HepG2 (cell line): ENCODE measurements around the gene CES2. TPM values are rescaled to one million over a fixed set of nuclear protein-coding genes. Genes with fewer than 3 reads are reported as not detected.

Source experiments
- FOSL2 ChIP-seq: sonication (generic); formaldehyde crosslinking; IDR thresholded peaks from 2 replicates; pipeline ENCODE4 v1.4.0; 2020; ENCODE audit warnings: missing genetic modification reagents
- FOXK1 ChIP-seq: sonication (generic); formaldehyde crosslinking; IDR thresholded peaks from 2 replicates; pipeline ENCODE4 v1.4.0; 2020; ENCODE audit warnings: low read depth, missing genetic modification reagents, borderline replicate concordance
- HOXA5 ChIP-seq: sonication (generic); formaldehyde crosslinking; IDR thresholded peaks from 2 replicates; pipeline ENCODE4 v1.4.0; 2020; ENCODE audit warnings: missing genetic modification reagents
- IRF9 ChIP-seq: sonication (generic); formaldehyde crosslinking; IDR thresholded peaks from 2 replicates; pipeline ENCODE4 v1.8.0; 2022; ENCODE audit warnings: missing genetic modification reagents, mild to moderate bottlenecking, borderline replicate concordance
- ISX ChIP-seq: sonication (generic); formaldehyde crosslinking; conservative IDR thresholded peaks from 2 replicates; pipeline ENCODE4 v1.5.0; 2020; ENCODE audit warnings: missing genetic modification reagents
- NR2F1 ChIP-seq, 2 experiments: fragments of 450-650 bp in 1 of 2; formaldehyde crosslinking in 1 of 2; IDR thresholded peaks; 2 replicates each; pipeline versions ENCODE4 v1.5.0 to v1.6.1; 2016 to 2020; ENCODE audit warnings: mild to moderate bottlenecking in 1 of 2, missing compliant biosample characterization in 1 of 2, missing genetic modification reagents in 1 of 2, moderate library complexity in 1 of 2
- POLR2G ChIP-seq: fragments of 200-400 bp; formaldehyde crosslinking; IDR thresholded peaks from 2 replicates; pipeline ENCODE4 v1.6.1; 2018; ENCODE audit warnings: mild to moderate bottlenecking, low read depth, low read length, moderate library complexity
- SRSF9 ChIP-seq: fragments of 200-400 bp; formaldehyde crosslinking; IDR thresholded peaks from 2 replicates; pipeline ENCODE4 v1.6.1; 2018; ENCODE audit warnings: borderline replicate concordance, mild to moderate bottlenecking, low read depth, low read length; ENCODE audit not compliant: insufficient read depth, poor library complexity, severe bottlenecking
- SSRP1 ChIP-seq: IDR thresholded peaks from 2 replicates; pipeline ENCODE4 v1.6.1; 2016; ENCODE audit warnings: control low read depth
- TCF12 ChIP-seq, 2 experiments: fragments of 450-650 bp in 1 of 2; sonication (generic) in 1 of 2; formaldehyde crosslinking in 1 of 2; IDR thresholded peaks; 2 replicates each; pipeline versions ENCODE4 v1.6.1 to v1.8.0; 2017 to 2022; ENCODE audit warnings: antibody characterized with exemption in 1 of 2, mild to moderate bottlenecking in 1 of 2, missing genetic modification reagents in 1 of 2, moderate library complexity in 1 of 2
- U2AF2 ChIP-seq: fragments of 200-400 bp; formaldehyde crosslinking; IDR thresholded peaks from 2 replicates; pipeline ENCODE4 v1.6.1; 2017; ENCODE audit warnings: low read depth, mild to moderate bottlenecking, low read length
- ZNF280B ChIP-seq: sonication (generic); formaldehyde crosslinking; IDR thresholded peaks from 2 replicates; pipeline ENCODE4 v1.5.0; 2020; ENCODE audit warnings: missing genetic modification reagents, mild to moderate bottlenecking, borderline replicate concordance
- ZNF335 ChIP-seq: sonication (generic); formaldehyde crosslinking; IDR thresholded peaks from 2 replicates; pipeline ENCODE4 v1.4.0; 2020; ENCODE audit warnings: missing genetic modification reagents
- ZNF350 ChIP-seq: sonication (generic); formaldehyde crosslinking; IDR thresholded peaks from 2 replicates; pipeline ENCODE4 v1.4.0; 2020; ENCODE audit warnings: mild to moderate bottlenecking, low read depth, missing genetic modification reagents, borderline replicate concordance
- polyA plus RNA-seq, 8 experiments: library from polyadenylated mRNA; depleted of rRNA in 3 of 8; stranded (reverse) in 7 of 8; unstranded in 1 of 8; fragments of >200 nt; fragmentation: Illumina TruSeq in 4 of 8; extraction: Trizol in 4 of 8; gene quantifications; 2 replicates each; pipeline versions ENCODE4 v1.2.1 to v1.2.3, GENCODE V29; 2011 to 2016; ENCODE audit warnings: low read depth in 4 of 8, missing spikeins in 1 of 8, mixed read lengths in 1 of 8; ENCODE audit not compliant: insufficient read depth in 1 of 8
- total RNA-seq, 5 experiments: library from RNA; depleted of rRNA; stranded (reverse); fragments of >200 nt; fragmentation: Illumina TruSeq; extraction: Trizol; gene quantifications; 2 replicates each; pipeline ENCODE4 v1.2.3, GENCODE V29; 2016; ENCODE audit warnings: low read depth in 1 of 5
- TF ChIP-seq, protein P1 (sequence below): sonication (generic); formaldehyde crosslinking; IDR thresholded peaks from 2 replicates; pipeline ENCODE4 v1.4.0; 2020; ENCODE audit warnings: mild to moderate bottlenecking, missing genetic modification reagents

Gene CES2
- total and polyA plus RNA-seq, 2 of the 13 experiments (the other 11 are each of a cell fraction or from before 2014, with no cell fraction given): 50.6 to 63.8 TPM

DNA sequence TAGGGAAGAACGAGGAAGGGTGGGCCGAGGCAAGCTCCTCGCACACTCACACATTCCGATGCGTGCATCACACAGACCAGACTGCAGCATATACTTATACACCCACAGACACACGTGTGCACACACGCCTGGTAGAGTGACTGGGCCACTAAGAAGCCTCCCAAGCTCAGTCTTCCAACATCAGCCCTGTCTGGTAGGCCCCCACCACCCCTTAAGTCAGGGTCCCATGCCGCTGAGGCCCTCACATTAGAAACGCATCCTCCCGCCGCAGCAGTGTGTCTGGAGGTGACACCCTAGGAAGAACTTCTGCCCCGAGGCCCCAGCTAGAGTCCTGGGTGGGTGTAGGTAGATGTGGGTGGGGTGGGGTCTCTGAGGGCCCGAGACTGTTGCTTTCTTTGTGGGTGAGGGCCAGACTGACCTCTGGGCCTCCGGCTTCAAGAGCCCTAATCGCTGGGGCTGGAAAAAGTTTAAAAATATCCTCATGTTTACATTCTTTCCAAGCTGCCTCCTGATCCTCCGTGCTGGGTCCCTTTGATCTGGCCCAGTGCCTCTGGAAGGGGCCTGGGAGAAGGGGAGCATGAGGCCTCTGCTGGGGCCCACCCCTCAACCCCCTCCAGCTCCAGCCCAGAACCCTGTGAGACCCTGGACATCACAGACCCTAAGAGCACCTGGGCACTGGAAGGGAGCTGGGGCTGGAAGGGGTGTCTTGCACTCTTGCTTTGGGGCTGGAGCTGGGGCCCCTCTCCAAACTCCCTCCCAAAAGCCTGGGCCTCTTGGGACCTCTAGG is 30.3 kb upstream of the CES2 start (continued):
- TF ChIP-seq ZNF350 (CRISPR knock-in tag) (no peak), SSRP1 (CRISPR knock-in tag) (0 out of 2 replicates have a peak, but pooled peaks have one; percentile 43), ISX (CRISPR knock-in tag) (no peak), SRSF9 (no peak), ZNF280B (CRISPR knock-in tag) (peak; percentile 75; the same call in 1 of the 2 replicates), FOSL2 (peak; percentile 32), NR2F1 (CRISPR knock-in tag; IDR thresholded peaks at IDR 0.05) (peak in 1 of 2 experiments; percentile 41; a peak in 1 of 4 replicates), ZNF335 (CRISPR knock-in tag) (peak; percentile 12; the same call in 1 of the 2 replicates), POLR2G (no peak), IRF9 (CRISPR knock-in tag) (no peak; the same call in 1 of the 2 replicates), FOXK1 (peak; percentile 94), TCF12 (IDR thresholded peaks at IDR 0.05) (no peak), TCF12 (CRISPR knock-in tag; IDR thresholded peaks at IDR 0.05) (peak; percentile 37; the same call in 1 of the 2 replicates), U2AF2 (no peak), HOXA5 (CRISPR knock-in tag) (peak; percentile 58; the same call in 1 of the 2 replicates)
- TF ChIP-seq, protein P1, sequence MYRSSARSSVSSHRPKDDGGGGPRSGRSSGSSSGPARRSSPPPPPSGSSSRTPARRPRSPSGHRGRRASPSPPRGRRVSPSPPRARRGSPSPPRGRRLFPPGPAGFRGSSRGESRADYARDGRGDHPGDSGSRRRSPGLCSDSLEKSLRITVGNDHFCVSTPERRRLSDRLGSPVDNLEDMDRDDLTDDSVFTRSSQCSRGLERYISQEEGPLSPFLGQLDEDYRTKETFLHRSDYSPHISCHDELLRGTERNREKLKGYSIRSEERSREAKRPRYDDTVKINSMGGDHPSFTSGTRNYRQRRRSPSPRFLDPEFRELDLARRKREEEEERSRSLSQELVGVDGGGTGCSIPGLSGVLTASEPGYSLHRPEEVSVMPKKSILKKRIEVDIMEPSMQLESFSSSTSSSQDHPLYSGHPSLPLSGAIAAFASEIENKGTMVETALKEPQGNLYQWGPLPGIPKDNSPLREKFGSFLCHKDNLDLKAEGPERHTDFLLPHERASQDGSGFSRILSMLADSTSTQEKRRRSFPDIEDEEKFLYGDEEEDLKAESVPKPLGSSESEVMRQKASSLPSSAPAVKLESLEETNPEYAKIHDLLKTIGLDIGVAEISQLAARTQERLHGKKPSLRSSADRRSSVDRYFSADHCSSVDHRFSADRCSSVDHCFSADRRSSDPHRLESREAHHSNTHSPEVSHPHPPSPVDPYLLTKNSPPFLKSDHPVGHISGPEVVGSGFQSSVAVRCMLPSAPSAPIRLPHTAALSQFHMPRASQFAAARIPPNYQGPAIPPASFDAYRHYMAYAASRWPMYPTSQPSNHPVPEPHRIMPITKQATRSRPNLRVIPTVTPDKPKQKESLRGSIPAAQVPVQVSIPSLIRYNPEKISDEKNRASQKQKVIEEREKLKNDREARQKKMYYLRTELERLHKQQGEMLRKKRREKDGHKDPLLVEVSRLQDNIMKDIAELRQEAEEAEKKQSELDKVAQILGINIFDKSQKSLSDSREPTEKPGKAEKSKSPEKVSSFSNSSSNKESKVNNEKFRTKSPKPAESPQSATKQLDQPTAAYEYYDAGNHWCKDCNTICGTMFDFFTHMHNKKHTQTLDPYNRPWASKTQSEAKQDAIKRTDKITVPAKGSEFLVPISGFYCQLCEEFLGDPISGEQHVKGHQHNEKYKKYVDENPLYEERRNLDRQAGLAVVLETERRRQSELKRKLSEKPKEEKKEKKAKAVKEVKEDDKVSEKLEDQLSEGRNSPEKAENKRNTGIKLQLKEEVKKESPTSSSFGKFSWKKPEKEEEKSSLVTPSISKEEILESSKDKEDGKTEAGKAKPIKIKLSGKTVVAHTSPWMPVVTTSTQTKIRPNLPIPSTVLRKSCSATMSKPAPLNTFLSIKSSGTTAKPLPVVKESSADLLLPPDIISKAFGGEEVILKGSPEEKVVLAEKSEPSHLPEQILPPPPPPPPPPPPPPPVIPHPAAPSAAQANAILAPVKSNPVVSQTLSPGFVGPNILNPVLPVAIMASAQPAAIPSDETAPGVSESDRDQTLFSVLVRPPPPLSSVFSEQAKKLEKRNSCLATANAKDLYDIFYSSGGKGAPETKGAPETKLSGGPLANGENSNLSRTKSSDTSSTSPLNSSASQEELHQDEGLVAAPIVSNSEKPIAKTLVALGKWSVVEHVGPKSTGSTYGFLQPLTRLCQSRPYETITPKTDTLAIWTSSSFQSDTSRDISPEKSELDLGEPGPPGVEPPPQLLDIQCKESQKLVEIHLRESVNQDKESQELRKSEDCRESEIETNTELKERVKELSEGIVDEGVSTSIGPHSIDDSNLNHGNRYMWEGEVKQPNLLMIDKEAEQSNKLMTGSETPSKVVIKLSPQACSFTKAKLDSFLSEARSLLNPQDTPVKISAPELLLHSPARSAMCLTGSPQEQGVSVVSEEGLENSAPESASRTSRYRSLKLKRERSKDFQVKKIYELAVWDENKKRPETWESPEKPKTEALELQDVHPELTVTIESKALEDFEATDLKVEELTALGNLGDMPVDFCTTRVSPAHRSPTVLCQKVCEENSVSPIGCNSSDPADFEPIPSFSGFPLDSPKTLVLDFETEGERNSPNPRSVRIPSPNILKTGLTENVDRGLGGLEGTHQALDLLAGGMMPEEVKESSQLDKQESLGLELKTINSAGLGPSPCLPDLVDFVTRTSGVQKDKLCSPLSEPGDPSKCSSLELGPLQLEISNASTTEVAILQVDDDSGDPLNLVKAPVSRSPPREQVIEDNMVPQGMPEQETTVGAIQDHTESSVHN (CRISPR knock-in tag): no peak
